Measurements from ENCODE around the gene ADD2.

DNA sequence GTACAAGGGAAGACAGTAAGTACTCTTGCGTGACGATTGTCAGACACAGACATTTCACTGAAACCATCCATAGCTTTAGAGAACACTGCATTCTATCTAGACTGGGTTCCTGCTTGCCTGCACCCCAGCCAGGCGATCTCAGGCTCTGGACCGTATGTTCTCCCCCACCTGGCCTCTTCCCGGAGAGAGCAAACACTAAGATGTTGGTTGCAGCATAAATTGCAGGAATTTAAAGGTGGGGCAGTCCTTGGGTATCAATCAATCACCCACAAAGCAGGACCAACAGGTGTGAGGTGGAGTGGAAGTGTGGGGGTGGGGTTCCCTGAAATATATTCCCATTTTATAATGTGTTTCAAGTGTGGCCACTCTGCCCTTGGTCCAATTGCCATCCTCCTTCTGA is 110.8 kb downstream of the ADD2 start:
- TF ChIP-seq EZH2phosphoT487 (IDR thresholded peaks at IDR 0.05; ENCODE audit: insufficient read depth, low read depth), result no peak
- no peak for TF ChIP-seq EZH2 (IDR thresholded peaks at IDR 0.05; ENCODE audit: insufficient read depth, poor library complexity, severe bottlenecking)

Measured in GM23248 (cell line).